Activated T-cell treated with anti-CD3 and anti-CD28 coated beads, Interleukin-2, amount 50 U/mL, for 4 hours (primary cell): ENCODE measurements around the gene DHRS4L2. TPM values are rescaled to one million over a fixed set of nuclear protein-coding genes. Genes with fewer than 3 reads are reported as not detected.
"Not testable (repeated sequence)": the region's sequence is repeated elsewhere in the genome, so short reads cannot be mapped to it uniquely, and the experiment has no call there.

ENCODE experiments used
- ATAC-seq, 2 donors: fragments of 200-7000 bp; cut with Tn5 transposase; one replicate each; pipeline ENCODE4 v1.10.0; 2021
- DNase-seq: peaks from one replicate; pipeline ENCODE4 v3.0.0-alpha.2; 2020
- H3K27me3 Mint-ChIP-seq: one replicate; pipeline ENCODE4 v1.8.0; 2021; ENCODE audit warnings: low read depth, mixed read lengths
- H3K36me3 Mint-ChIP-seq: one replicate; pipeline ENCODE4 v1.8.0; 2022; ENCODE audit warnings: mixed read lengths; ENCODE audit not compliant: insufficient read depth
- H3K4me1 Mint-ChIP-seq: one replicate; pipeline ENCODE4 v1.8.0; 2021; ENCODE audit warnings: low read depth, mixed read lengths
- H3K4me3 Mint-ChIP-seq: one replicate; pipeline ENCODE4 v1.8.0; 2021; ENCODE audit warnings: mild to moderate bottlenecking, moderate library complexity, mixed read lengths
- H3K9me3 Mint-ChIP-seq: one replicate; pipeline ENCODE4 v1.8.0; 2021; ENCODE audit warnings: mixed read lengths
- total RNA-seq, 3 donors: library from RNA; stranded (reverse); gene quantifications; one replicate each; pipeline ENCODE4 v1.2.1, GENCODE V29; 2021

The DHRS4L2 gene
- total RNA-seq, 3 donors from 2014 or later: 10.8 to 15.9 (median 12.5) TPM

DNA sequence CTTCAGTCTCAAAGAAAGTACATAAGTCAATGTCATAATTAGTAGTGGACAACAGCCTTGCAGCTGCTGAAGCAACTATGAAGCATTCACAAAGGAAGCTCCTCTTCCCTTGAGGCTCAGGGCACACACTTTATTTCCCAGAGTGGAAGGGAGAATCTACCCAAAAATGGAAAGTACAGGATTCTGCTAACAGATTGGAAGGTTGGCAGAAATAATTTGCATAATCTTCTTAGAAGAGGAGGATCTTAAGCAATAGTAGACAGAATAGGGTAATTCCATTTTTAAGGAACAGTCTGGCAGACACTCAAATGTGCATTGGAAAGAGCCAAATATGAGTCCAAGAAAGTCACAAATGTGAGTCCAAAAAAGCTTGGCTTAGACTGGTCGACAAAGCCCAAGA lies 2.2 kb downstream of the DHRS4L2 start:
- H3K27me3 Mint-ChIP-seq, ATAC-seq, H3K4me3 Mint-ChIP-seq, DNase-seq, H3K9me3 Mint-ChIP-seq, H3K36me3 Mint-ChIP-seq: not testable (repeated sequence)
- peaks cover 22% of the 10 kb centered on the region for H3K4me1 Mint-ChIP-seq

DNA sequence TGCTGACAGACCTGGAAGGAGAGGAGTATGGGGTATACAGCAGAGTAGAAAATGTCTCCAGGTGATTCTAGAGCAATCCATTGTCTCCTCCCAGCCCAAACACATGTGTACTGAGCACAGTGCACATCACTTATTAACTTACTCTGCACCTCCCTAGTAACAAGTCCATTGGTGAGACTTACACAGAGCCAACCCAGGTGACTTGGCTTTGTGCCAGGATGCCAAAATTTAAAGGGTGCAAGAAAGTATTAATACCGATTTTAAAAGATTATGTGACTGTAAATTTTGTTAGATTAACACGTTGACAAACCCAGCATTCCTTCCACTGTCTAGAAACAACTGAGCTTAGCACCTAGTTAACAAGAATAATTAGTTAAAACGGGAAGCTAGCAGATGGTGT lies 4.3 kb downstream of the DHRS4L2 start:
- DNase-seq, H3K4me3 Mint-ChIP-seq, ATAC-seq, H3K36me3 Mint-ChIP-seq, H3K9me3 Mint-ChIP-seq, H3K27me3 Mint-ChIP-seq: not testable (repeated sequence)
- H3K4me1 Mint-ChIP-seq: peaks cover 18% of the 10 kb centered on the region

DNA sequence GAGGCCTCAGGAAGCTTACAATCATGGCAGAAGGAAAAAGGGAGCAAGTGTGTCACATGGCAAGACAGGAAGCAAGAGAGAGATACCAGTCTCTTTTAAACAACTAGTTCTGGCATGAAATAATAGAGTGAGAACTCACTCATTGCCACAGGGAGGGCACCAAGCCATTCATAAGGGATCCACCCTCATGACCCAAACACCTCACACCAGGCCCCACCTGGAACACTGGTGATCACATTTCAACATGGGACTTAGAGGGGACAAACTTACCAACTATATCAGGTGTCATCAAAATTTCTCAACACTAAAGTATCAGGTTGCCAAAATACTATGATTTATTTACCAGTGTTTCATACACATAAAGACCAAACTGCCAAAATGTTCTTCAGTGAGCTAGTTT lies 7.3 kb downstream of the DHRS4L2 start:
- not testable (repeated sequence) for H3K4me1 Mint-ChIP-seq, H3K9me3 Mint-ChIP-seq, DNase-seq, H3K27me3 Mint-ChIP-seq, H3K4me3 Mint-ChIP-seq, ATAC-seq, H3K36me3 Mint-ChIP-seq

GRCh38 chr14:23996825-23997224 lies 8.1 kb downstream of the DHRS4L2 start:
- not testable (repeated sequence) for H3K4me1 Mint-ChIP-seq, H3K36me3 Mint-ChIP-seq, ATAC-seq, H3K9me3 Mint-ChIP-seq, H3K4me3 Mint-ChIP-seq, DNase-seq, H3K27me3 Mint-ChIP-seq

- not testable (repeated sequence) for H3K27me3 Mint-ChIP-seq, H3K9me3 Mint-ChIP-seq, H3K4me3 Mint-ChIP-seq, ATAC-seq, H3K36me3 Mint-ChIP-seq, H3K4me1 Mint-ChIP-seq, DNase-seq
Measured at GRCh38 chr14:23999640-24000039, 10.9 kb downstream of the DHRS4L2 start.

DNA sequence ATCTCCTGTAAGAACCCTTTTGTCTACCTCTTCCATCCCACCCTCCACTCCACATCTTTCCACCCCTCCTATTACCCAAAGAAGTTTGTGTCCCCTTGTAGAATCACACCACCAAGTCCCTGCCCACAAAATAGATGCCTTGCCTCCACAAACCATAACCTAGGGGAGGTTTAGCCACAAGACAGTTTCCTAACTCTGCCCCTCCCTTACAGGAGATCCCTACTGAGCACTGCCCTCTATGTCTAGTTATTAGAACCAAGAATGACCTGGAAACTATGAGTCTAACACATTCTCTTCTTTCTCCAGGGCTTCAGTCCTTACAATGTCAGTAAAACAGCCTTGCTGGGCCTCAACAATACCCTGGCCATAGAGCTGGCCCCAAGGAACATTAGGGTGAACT lies 12.3 kb downstream of the DHRS4L2 start:
- H3K9me3 Mint-ChIP-seq, H3K4me1 Mint-ChIP-seq, ATAC-seq, H3K36me3 Mint-ChIP-seq, DNase-seq, H3K27me3 Mint-ChIP-seq, H3K4me3 Mint-ChIP-seq: not testable (repeated sequence)

DNA sequence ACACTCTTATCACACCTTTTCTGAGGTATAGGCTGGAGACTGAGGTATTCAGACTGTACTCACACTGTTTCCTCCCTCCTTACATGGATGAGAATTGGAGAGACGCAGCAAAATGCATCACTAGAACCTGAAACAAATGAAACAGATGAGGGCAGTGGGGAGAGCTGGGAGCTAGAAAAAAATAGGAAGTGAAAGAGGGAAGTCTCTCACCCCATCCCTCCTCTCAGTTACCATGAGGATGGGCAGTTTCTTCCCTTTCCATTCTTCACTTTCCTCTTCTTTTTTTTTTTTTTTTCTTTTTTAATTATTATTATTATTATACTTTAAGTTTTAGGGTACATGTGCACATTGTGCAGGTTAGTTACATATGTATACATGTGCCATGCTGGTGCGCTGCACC lies 12.9 kb downstream of the DHRS4L2 start:
- not testable (repeated sequence) for DNase-seq, H3K36me3 Mint-ChIP-seq, H3K9me3 Mint-ChIP-seq, H3K4me3 Mint-ChIP-seq, H3K27me3 Mint-ChIP-seq, ATAC-seq, H3K4me1 Mint-ChIP-seq

DNA sequence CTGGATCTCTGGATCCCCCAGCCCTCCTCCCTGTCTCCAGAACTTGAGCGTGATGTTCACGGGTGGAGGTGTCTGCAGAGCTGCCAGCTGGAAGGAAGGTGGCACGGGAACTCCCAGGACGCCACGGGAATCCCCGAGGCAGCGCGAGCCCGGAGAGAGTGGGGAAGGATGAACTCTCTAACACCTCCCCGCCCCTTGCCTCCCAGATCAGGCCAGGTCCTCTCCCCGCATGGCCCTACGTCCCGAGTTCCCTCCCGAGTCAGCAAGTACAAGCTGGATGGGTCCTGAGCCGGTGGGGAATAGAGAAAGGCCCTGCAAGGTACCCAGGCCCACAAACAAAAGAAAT lies 17.7 kb downstream of the DHRS4L2 start:
- DNase-seq: not testable (repeated sequence)

GRCh38 chr14:24006817-24007652 lies 18.3 kb downstream of the DHRS4L2 start:
- H3K4me1 Mint-ChIP-seq: peaks cover 34% of the 10 kb centered on the region
- peak overlapping the region; percentile 73 for H3K4me3 Mint-ChIP-seq
- DNase-seq: peak; percentile 60
- ATAC-seq: peak; percentile 91 to 93
- H3K36me3 Mint-ChIP-seq, H3K27me3 Mint-ChIP-seq, H3K9me3 Mint-ChIP-seq: not testable (repeated sequence)

More for the DNA sequence above, 17.7 kb downstream of the DHRS4L2 start:
- Mint-ChIP-seq H3K4me3 (peak overlapping the region; percentile 43), H3K4me1 (peaks cover 34% of the 10 kb centered on the region)
- H3K27me3 Mint-ChIP-seq, H3K9me3 Mint-ChIP-seq, H3K36me3 Mint-ChIP-seq: not testable (repeated sequence)
- peak; percentile 34 to 44 for ATAC-seq

DNA sequence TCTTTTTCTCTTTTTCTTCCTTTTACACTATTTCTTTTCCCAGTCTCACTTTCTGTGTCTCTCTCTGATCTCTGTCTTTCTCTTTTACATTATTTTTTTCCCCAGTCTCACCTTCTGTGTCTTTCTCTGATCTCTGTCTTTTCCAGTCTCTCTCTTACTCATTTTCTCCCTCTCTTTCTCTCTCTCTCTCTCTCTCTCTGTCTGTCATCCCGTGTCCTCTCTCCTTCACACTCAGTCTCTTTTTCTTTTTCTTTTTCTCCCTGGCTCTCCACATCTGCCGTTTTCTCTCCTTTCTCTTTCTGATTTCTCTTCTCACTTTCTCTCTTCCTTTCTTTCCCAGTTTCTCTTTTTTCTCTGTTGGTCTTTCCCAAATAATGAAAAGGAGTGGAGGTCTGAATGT lies 22.3 kb downstream of the DHRS4L2 start:
- DNase-seq (no peak), ATAC-seq (no peak)
- H3K27me3 Mint-ChIP-seq: no peaks in the 10 kb centered on the region
- no peaks in the 10 kb centered on the region for H3K36me3 Mint-ChIP-seq
- peaks cover 34% of the 10 kb centered on the region for H3K4me1 Mint-ChIP-seq
- no peaks in the 10 kb centered on the region for H3K9me3 Mint-ChIP-seq
- peak overlapping the region; percentile 41 for H3K4me3 Mint-ChIP-seq

DNA sequence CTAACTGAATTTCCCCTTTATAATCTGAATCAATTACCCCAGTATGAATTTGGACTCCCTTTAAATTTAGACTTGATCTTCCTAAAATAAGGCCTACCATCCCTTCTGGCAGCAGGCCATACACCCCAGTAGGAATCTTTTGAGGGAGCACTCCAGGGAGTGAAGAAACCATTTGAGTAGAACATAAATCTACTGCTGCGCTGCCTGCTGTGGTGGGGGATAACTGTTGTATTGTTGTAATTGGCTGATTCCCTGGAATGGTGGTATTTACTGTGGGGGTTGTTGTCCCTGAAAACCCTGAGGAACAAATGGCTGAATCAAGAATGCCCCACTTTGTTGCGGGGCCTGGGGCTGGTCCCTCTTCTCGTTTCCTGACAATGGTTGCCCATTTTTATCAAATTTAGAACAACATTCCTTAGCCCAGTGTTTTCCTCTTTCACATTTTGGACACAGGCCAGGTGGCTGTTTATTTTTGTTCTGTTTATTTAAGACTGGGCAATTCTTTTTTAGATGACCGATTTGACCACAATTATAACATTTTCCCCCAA lies 24.1 kb downstream of the DHRS4L2 start:
- not testable (repeated sequence) for H3K36me3 Mint-ChIP-seq, DNase-seq, H3K27me3 Mint-ChIP-seq, H3K4me3 Mint-ChIP-seq, H3K9me3 Mint-ChIP-seq, ATAC-seq
- H3K4me1 Mint-ChIP-seq: peaks cover 33% of the 10 kb centered on the region

DNA sequence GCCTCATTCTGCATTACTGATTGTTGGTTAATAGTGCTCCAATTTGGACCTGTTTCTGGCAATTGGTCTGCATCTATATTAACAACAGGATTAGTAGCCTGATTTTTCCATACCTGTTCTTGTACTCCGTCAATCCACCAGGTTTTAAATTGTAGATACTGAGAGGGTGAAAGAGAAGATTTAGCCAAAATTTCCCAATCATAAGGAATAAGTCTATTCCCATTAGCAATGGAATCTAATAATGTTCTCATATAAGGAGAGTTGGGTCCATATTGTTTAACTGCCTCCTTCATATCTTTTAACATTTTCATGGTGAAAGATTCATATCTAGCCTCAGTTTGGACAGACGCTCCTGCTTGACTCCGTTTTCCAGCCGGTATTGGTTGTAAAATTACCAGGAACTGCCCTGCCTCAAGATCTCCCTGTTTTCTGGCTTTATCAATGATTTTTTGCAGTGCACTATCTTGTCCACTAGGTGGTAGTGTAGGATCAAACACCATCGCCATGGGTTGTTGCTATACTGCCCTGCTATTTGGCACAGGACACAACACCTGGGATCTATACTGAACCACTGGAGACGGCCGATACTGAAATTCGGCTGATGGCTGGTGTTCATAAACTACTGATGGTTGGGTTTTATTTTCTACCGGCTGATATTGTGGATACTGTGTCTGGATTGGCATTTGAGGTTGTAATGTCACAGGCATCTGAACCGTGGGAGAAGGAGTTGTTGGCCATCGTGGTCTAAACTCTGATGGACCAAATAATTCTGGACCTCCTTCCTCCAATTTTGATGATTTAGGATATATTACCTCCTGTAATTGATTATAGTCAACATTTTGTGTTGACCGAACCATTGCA lies 25.2 kb downstream of the DHRS4L2 start:
- no peaks in the 10 kb centered on the region for H3K36me3 Mint-ChIP-seq
- H3K27me3 Mint-ChIP-seq: no peaks in the 10 kb centered on the region
- ATAC-seq (peak; percentile 89 to 92), DNase-seq (peak; percentile 30)
- peaks cover 23% of the 10 kb centered on the region for H3K4me1 Mint-ChIP-seq
- H3K4me3 Mint-ChIP-seq: no peak overlapping the region
- H3K9me3 Mint-ChIP-seq: no peaks in the 10 kb centered on the region

DNA sequence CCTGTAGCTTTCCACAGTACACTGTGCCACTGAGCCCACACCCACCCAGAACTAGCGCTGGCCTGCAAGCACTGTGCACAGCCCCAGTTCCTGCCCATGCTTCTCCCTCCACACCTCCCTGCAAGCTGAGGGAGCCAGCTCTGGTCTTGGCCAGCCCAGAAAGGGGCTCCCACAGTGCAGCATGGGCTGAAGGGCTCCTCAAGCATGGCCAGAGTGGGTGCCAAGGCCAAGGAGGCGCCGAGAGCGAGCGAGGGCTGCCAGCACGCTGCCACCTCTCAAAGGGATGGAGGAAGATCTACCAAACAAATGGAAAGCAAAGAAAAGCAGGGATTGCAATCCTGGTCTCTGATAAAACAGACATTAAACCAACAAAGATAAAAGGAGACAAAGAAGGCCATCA lies 27.0 kb downstream of the DHRS4L2 start:
- H3K4me3 Mint-ChIP-seq, H3K27me3 Mint-ChIP-seq, H3K36me3 Mint-ChIP-seq, ATAC-seq, H3K4me1 Mint-ChIP-seq, H3K9me3 Mint-ChIP-seq, DNase-seq: not testable (repeated sequence)

- not testable (repeated sequence) for H3K27me3 Mint-ChIP-seq
Measured at GRCh38 chr14:24018978-24019377, 30.2 kb downstream of the DHRS4L2 start.

More at GRCh38 chr14:24018978-24019377, 30.2 kb downstream of the DHRS4L2 start:
- H3K4me1 Mint-ChIP-seq, H3K36me3 Mint-ChIP-seq, H3K4me3 Mint-ChIP-seq, H3K9me3 Mint-ChIP-seq, ATAC-seq, DNase-seq: not testable (repeated sequence)
